Mesendoderm (in vitro differentiated cells): ENCODE measurements around the gene OR10A6.

ENCODE experiments used
- DNase-seq: peaks from one replicate; pipeline ENCODE4 v3.0.0; 2013
- H2AK5ac ChIP-seq: 2 replicates; pipeline ENCODE4 v1.6.1; 2013; ENCODE audit warnings: low read length, inconsistent platforms
- H2BK120ac ChIP-seq: 2 replicates; pipeline ENCODE4 v1.6.1; 2013; ENCODE audit warnings: low read depth, mild to moderate bottlenecking, low read length, moderate library complexity, mixed read lengths
- H2BK15ac ChIP-seq: replicated peaks from 2 replicates; pipeline ENCODE4 v1.6.1; 2013; ENCODE audit warnings: low read depth, mild to moderate bottlenecking, moderate library complexity
- H2BK5ac ChIP-seq: 2 replicates; pipeline ENCODE4 v1.6.1; 2013; ENCODE audit warnings: low read length, inconsistent platforms
- H3K18ac ChIP-seq: 2 replicates; pipeline ENCODE4 v1.6.1; 2013; ENCODE audit warnings: mild to moderate bottlenecking, low read length, mixed read lengths
- H3K23ac ChIP-seq: one replicate; pipeline ENCODE4 v1.6.1; 2013; ENCODE audit warnings: low read length
- H3K27ac ChIP-seq: 2 replicates; pipeline ENCODE4 v1.5.1; 2013; ENCODE audit warnings: low read depth, mild to moderate bottlenecking, inconsistent platforms, low read length, moderate library complexity
- H3K27me3 ChIP-seq: 2 replicates; pipeline ENCODE4 v1.6.1; 2013; ENCODE audit warnings: low read length, control low read depth, mild to moderate bottlenecking, inconsistent platforms; ENCODE audit not compliant: insufficient read depth, poor library complexity
- H3K36me3 ChIP-seq: 2 replicates; pipeline ENCODE4 v1.6.1; 2013; ENCODE audit warnings: low read length, inconsistent platforms; ENCODE audit not compliant: control insufficient read depth, insufficient read depth
- H3K4ac ChIP-seq: one replicate; pipeline ENCODE4 v1.6.1; 2013; ENCODE audit warnings: low read depth, mild to moderate bottlenecking, low read length, moderate library complexity
- H3K4me1 ChIP-seq: 2 replicates; pipeline ENCODE4 v1.6.1; 2013; ENCODE audit warnings: low read depth, low read length, inconsistent platforms; ENCODE audit not compliant: control insufficient read depth
- H3K4me2 ChIP-seq: 2 replicates; pipeline ENCODE4 v1.6.1; 2013; ENCODE audit warnings: low read length
- H3K4me3 ChIP-seq: 2 replicates; pipeline ENCODE4 v1.5.1; 2013; ENCODE audit warnings: mild to moderate bottlenecking, low read length
- H3K56ac ChIP-seq: one replicate; pipeline ENCODE4 v1.6.1; 2013; ENCODE audit warnings: low read length
- H3K79me1 ChIP-seq: 2 replicates; pipeline ENCODE4 v1.6.1; 2013; ENCODE audit warnings: low read length, inconsistent platforms
- H3K79me2 ChIP-seq: 2 replicates; pipeline ENCODE4 v1.6.1; 2013; ENCODE audit warnings: mild to moderate bottlenecking, low read length; ENCODE audit not compliant: control insufficient read depth, insufficient read depth
- H3K9ac ChIP-seq: 2 replicates; pipeline ENCODE4 v1.6.1; 2013; ENCODE audit warnings: low read length, inconsistent platforms
- H4K5ac ChIP-seq: one replicate; pipeline ENCODE4 v1.6.1; 2013; ENCODE audit warnings: low read length
- H4K8ac ChIP-seq: one replicate; pipeline ENCODE4 v1.6.1; 2013; ENCODE audit warnings: low read depth, mild to moderate bottlenecking, control low read depth, low read length, moderate library complexity
- WGBS: extraction: QIAGEN DNeasy Blood & Tissue Kit; methylation state at CpG from one replicate; pipeline ENCODE4 v1.1.7; 2013; ENCODE audit warnings: low lambda C conversion rate, missing lambda C conversion rate; ENCODE audit not compliant: insufficient coverage; ENCODE audit errors: extremely low coverage; 5-methylcytosine and 5-hydroxymethylcytosine counted together

The OR10A6 gene

DNA sequence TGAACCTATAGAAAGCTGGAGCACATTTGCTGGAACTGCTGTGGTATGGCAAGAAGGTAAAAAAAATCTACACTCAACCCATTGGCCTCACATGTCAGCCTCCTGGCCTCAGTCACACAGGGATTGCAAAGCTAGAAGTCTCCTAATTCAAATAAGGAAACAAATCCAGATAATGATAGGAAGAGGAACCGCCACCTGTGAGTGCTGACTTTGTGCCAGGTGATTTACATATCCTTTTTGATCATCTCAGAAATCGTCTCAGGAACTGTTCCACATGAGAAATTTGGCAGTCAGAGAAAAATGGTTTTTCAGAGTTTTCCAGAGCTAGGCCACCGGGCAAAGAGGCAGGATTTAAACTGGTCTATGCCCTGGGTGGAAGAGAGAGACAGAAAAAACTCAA lies 33.2 kb upstream of the OR10A6 start:
- Histone ChIP-seq H3K79me1 (no peaks in the 10 kb centered on the region), H3K9ac (no peak overlapping the region), H4K8ac (no peak overlapping the region), H3K27ac (no peak overlapping the region), H2BK5ac (no peak overlapping the region), H2BK15ac (no peak overlapping the region), H3K4ac (no peak overlapping the region), H3K56ac (no peak overlapping the region), H3K23ac (no peak overlapping the region), H3K79me2 (no peaks in the 10 kb centered on the region), H3K4me3 (no peak overlapping the region), H3K27me3 (no peaks in the 10 kb centered on the region), H3K4me2 (no peak overlapping the region), H3K18ac (no peak overlapping the region), H2BK120ac (no peak overlapping the region), H4K5ac (no peak overlapping the region), H2AK5ac (no peak overlapping the region), H3K4me1 (no peaks in the 10 kb centered on the region), H3K36me3 (no peaks in the 10 kb centered on the region)
- no CpG with 5 or more reads among the region's 3 CpGs for WGBS
- no peak for DNase-seq

DNA sequence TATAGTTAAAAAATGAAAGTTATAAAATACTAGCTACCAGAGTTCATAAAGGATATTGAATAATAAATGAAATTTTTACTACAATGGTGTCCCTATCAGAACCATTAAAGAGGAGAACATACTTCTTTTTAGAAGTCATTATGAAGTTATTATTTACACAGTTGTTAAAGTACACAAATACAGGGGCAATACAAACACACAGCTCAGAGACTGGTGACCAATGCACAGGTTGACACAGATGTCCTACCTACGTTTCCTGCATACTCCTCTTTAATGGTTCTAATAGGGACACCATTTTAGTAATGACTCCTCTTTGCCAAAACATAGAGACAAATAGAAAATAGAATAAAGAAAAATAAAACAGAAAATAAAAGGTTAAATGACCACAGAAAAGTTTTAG lies 24.1 kb upstream of the OR10A6 start:
- Histone ChIP-seq H4K5ac (no peak overlapping the region), H3K4me2 (no peak overlapping the region), H3K36me3 (no peaks in the 10 kb centered on the region), H3K9ac (no peak overlapping the region), H4K8ac (no peak overlapping the region), H3K56ac (no peak overlapping the region), H3K4ac (no peak overlapping the region), H3K18ac (no peak overlapping the region), H2AK5ac (no peak overlapping the region), H3K79me2 (no peaks in the 10 kb centered on the region), H3K27ac (no peak overlapping the region), H3K23ac (no peak overlapping the region), H3K4me3 (no peak overlapping the region), H2BK15ac (no peak overlapping the region), H3K79me1 (no peaks in the 10 kb centered on the region), H3K27me3 (no peaks in the 10 kb centered on the region), H2BK120ac (no peak overlapping the region), H2BK5ac (no peak overlapping the region), H3K4me1 (no peaks in the 10 kb centered on the region)
- no CpG with 5 or more reads among the region's 1 CpG for WGBS
- DNase-seq, result no peak

DNA sequence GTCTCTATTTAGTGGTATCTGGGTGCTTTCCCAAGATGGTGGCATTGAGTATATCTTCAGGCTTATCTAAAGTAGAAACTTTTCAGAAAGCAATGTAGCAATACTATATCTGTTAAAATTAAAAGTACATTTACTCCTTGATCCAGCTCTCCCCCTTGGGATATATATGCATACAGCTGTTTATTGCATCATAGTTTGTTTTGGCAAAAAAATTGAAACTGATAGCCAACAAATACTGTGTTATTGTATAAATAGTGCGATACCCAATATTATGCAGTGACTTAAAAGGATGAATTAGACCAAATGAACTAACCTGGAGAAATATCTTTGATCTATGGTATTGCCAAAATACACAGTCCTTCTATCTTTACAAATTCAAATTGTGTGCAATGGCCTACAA lies 18.9 kb upstream of the OR10A6 start:
- H2BK5ac ChIP-seq, result no peak overlapping the region
- no peaks in the 10 kb centered on the region for H3K27me3 ChIP-seq
- no peak overlapping the region for H3K9ac ChIP-seq
- H3K4me3 ChIP-seq, result no peak overlapping the region
- no peak overlapping the region for H3K18ac ChIP-seq
- H3K4ac ChIP-seq, result no peak overlapping the region
- H3K79me1 ChIP-seq, result no peaks in the 10 kb centered on the region
- H3K56ac ChIP-seq, result no peak overlapping the region
- no peak overlapping the region for H4K8ac ChIP-seq
- H2BK15ac ChIP-seq, result no peak overlapping the region
- DNase-seq, result no peak
- no peaks in the 10 kb centered on the region for H3K79me2 ChIP-seq
- H3K36me3 ChIP-seq, result no peaks in the 10 kb centered on the region
- H3K4me2 ChIP-seq, result no peak overlapping the region
- H4K5ac ChIP-seq, result no peak overlapping the region
- no peak overlapping the region for H3K23ac ChIP-seq
- whole genome bisulfite sequencing, result no CpG with 5 or more reads among the region's 1 CpG
- no peak overlapping the region for H2AK5ac ChIP-seq
- H3K4me1 ChIP-seq, result no peaks in the 10 kb centered on the region
- no peak overlapping the region for H2BK120ac ChIP-seq
- no peak overlapping the region for H3K27ac ChIP-seq

DNA sequence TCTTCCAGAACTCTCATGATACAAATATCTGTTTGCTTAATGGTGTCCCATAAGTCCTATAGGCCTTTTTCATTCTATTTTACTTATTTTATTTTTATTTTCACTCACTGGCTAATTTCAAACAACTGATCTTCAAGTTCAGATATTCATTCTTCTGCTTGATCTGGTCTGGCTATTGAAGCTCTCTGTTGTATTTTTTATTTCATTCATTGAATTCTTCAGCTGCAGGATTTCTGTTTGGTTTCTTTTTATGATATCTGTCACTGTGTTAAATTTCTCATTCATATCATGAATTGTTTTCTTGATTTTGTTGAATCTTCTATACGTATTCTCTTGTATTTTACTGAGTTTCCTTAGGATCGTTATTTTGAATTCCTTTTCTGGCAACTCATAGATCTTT lies 13.1 kb upstream of the OR10A6 start:
- Histone ChIP-seq H3K27me3 (no peaks in the 10 kb centered on the region), H3K18ac (no peak overlapping the region), H3K4me3 (no peak overlapping the region), H3K79me1 (no peaks in the 10 kb centered on the region), H3K36me3 (no peaks in the 10 kb centered on the region), H3K79me2 (no peaks in the 10 kb centered on the region), H4K8ac (no peak overlapping the region), H3K4me2 (no peak overlapping the region), H2BK120ac (no peak overlapping the region), H3K27ac (no peak overlapping the region), H3K4me1 (no peaks in the 10 kb centered on the region), H3K56ac (no peak overlapping the region), H4K5ac (no peak overlapping the region), H2AK5ac (no peak overlapping the region), H3K9ac (no peak overlapping the region), H3K4ac (no peak overlapping the region), H2BK5ac (no peak overlapping the region), H3K23ac (no peak overlapping the region), H2BK15ac (no peak overlapping the region)
- DNase-seq, result no peak
- no CpG with 5 or more reads among the region's 2 CpGs for whole genome bisulfite sequencing

- no peak within 1 kb of the TSS for H2BK15ac ChIP-seq
- no peaks in the 10 kb centered on the region for H3K79me2 ChIP-seq
- H3K36me3 ChIP-seq, result no peaks in the 10 kb centered on the region
- no peak within 1 kb of the TSS for H3K18ac ChIP-seq
- no peak within 1 kb of the TSS for H3K4ac ChIP-seq
- H3K9ac ChIP-seq, result no peak within 1 kb of the TSS
- no peak within 1 kb of the TSS for H2BK120ac ChIP-seq
- H3K27me3 ChIP-seq, result no peaks in the 10 kb centered on the region
- no peak within 1 kb of the TSS for H3K27ac ChIP-seq
- H3K79me1 ChIP-seq, result no peaks in the 10 kb centered on the region
- H2AK5ac ChIP-seq, result no peak within 1 kb of the TSS
- H3K4me2 ChIP-seq, result no peak within 1 kb of the TSS
- DNase-seq, result no peak
- no peak within 1 kb of the TSS for H3K23ac ChIP-seq
- no CpG with 5 or more reads among the region's 2 CpGs for WGBS
- H2BK5ac ChIP-seq, result no peak within 1 kb of the TSS
- H3K4me1 ChIP-seq, result no peaks in the 10 kb centered on the region
- no peak within 1 kb of the TSS for H3K56ac ChIP-seq
- no peak within 1 kb of the TSS for H4K8ac ChIP-seq
- H3K4me3 ChIP-seq, result no peak within 1 kb of the TSS
- H4K5ac ChIP-seq, result no peak within 1 kb of the TSS
These were observed 10.5 kb upstream of the OR10A6 start, which contains the start of gene OR10A3 for GRCh38 chr11:7941608-7942007. Gene OR10A3, minus strand, starts transcription at chr11:7941708. Its CDS starts 2,188 bp downstream, at chr11:7939520.

GRCh38 chr11:7941146-7941545 lies 10.1 kb upstream of the OR10A6 start:
- no peak overlapping the region for H2BK120ac ChIP-seq
- no peak overlapping the region for H3K18ac ChIP-seq
- no CpG with 5 or more reads among the region's 5 CpGs for WGBS
- no peaks in the 10 kb centered on the region for H3K79me1 ChIP-seq
- no peaks in the 10 kb centered on the region for H3K4me1 ChIP-seq
- no peak overlapping the region for H3K9ac ChIP-seq
- no peak overlapping the region for H2BK5ac ChIP-seq
- H2AK5ac ChIP-seq, result no peak overlapping the region
- H3K56ac ChIP-seq, result no peak overlapping the region
- H3K23ac ChIP-seq, result no peak overlapping the region
- H3K4me2 ChIP-seq, result no peak overlapping the region
- H3K27me3 ChIP-seq, result no peaks in the 10 kb centered on the region
- no peaks in the 10 kb centered on the region for H3K79me2 ChIP-seq
- no peak overlapping the region for H2BK15ac ChIP-seq
- no peaks in the 10 kb centered on the region for H3K36me3 ChIP-seq
- no peak overlapping the region for H3K4me3 ChIP-seq
- H3K27ac ChIP-seq, result no peak overlapping the region
- no peak overlapping the region for H3K4ac ChIP-seq
- no peak for DNase-seq
- H4K8ac ChIP-seq, result no peak overlapping the region
- no peak overlapping the region for H4K5ac ChIP-seq
